ENCODE measurements around the gene B4GALNT2. TPM values are rescaled to one million over a fixed set of nuclear protein-coding genes. Genes with fewer than 3 reads are reported as not detected.

The B4GALNT2 gene
- total and polyA plus RNA-seq, 2 of the 8 experiments (the other 6 are each of a cell fraction or from before 2014, with no cell fraction given), result not detected

DNA sequence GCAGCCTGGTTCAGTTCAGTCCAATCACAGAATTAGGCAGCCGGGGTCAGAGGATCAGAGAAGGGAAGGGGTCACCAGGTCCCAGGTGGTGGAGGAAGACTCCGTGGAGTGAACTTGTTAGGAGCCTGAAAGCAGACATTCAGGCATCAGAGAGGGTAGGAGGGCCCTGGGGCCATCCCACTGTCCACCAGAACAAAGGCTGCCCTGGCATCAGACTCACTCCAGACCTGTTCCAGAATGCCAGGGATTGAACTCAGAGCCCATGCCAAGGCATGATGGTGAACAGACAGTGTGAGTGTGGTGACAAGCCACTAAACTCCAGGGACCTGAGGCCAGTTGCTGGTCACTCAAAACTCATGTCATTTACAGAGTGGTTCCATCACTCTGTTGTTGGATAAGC is 37.6 kb downstream of the B4GALNT2 start:
- Histone ChIP-seq H3K9me3 (ENCODE audit: insufficient read depth in 2 of 2, low read depth in 1 of 2, low read length in 1 of 2) (peaks cover under 1 to 8% of the 10 kb centered on the region in 2 experiments; a peak in 3 of 4 replicates), H2AK5ac (ENCODE audit: low read depth, low read length) (no peak overlapping the region), H3K56ac (replicated peaks; ENCODE audit: insufficient read length, low read depth, low read length) (no peak overlapping the region), H4K20me1 (replicated peaks in 1 of 2; ENCODE audit: control insufficient read depth in 1 of 2, insufficient read depth in 2 of 2, low read length in 2 of 2) (no peaks in the 10 kb centered on the region), H3K14ac (ENCODE audit: insufficient read length) (no peak overlapping the region), H2AFZ (ENCODE audit: low read length) (no peak overlapping the region), H2BK5ac (ENCODE audit: low read depth, low read length) (no peak overlapping the region), H2BK15ac (ENCODE audit: low read length) (no peak overlapping the region), H3K4me3 (ENCODE audit: extremely low read depth in 1 of 4, insufficient read depth in 2 of 4, low read depth in 3 of 4, low read length in 4 of 4) (no peak overlapping the region), H3K4ac (replicated peaks; ENCODE audit: insufficient read length, low read depth, low read length) (no peak overlapping the region), H4K5ac (ENCODE audit: insufficient read length, low read depth, low read length) (no peak overlapping the region), H3K79me1 (ENCODE audit: low read depth, low read length) (no peaks in the 10 kb centered on the region), H3K9ac (replicated peaks in 1 of 4; ENCODE audit: extremely low read depth in 1 of 4, low read depth in 3 of 4, low read length in 3 of 4) (no peak overlapping the region), H3K36me3 (ENCODE audit: control insufficient read depth in 2 of 4, insufficient read depth in 4 of 4, low read length in 3 of 4) (no peaks in the 10 kb centered on the region), H3K23me2 (ENCODE audit: low read depth, low read length) (no peaks in the 10 kb centered on the region), H3K4me2 (ENCODE audit: insufficient read depth in 1 of 2, low read depth in 2 of 2, low read length in 2 of 2) (no peak overlapping the region), H3K23ac (ENCODE audit: insufficient read length) (no peak overlapping the region), H3K4me1 (replicated peaks in 1 of 4; ENCODE audit: control insufficient read depth in 3 of 4, insufficient read depth in 4 of 4, low read length in 3 of 4) (no peaks in the 10 kb centered on the region), H2BK20ac (ENCODE audit: low read length) (no peak overlapping the region), H3K27me3 (replicated peaks in 1 of 4; ENCODE audit: control insufficient read depth in 3 of 4, extremely low read depth in 1 of 4, insufficient read depth in 3 of 4, low read length in 3 of 4) (peaks cover 0 to 3% (median 1%) of the 10 kb centered on the region in 4 experiments; a peak in 1 of 7 replicates), H4K91ac (replicated peaks; ENCODE audit: insufficient read length, low read length) (no peak overlapping the region), H3K27ac (ENCODE audit: low read depth, low read length) (no peak overlapping the region), H4K8ac (ENCODE audit: extremely low read depth, insufficient read depth, low read length) (no peak overlapping the region), H2BK120ac (replicated peaks; ENCODE audit: low read depth, low read length) (no peak overlapping the region), H3K18ac (ENCODE audit: extremely low read depth, low read length) (no peak overlapping the region), H2BK12ac (ENCODE audit: low read depth, low read length) (no peak overlapping the region), H3K79me2 (ENCODE audit: control insufficient read depth in 1 of 2, insufficient read depth in 2 of 2, low read length in 2 of 2) (no peaks in the 10 kb centered on the region)
- TF ChIP-seq TAF7 (optimal IDR thresholded peaks at IDR 0.05; ENCODE audit: borderline replicate concordance, low read depth, low read length) (no peak), CEBPB (IDR thresholded peaks at IDR 0.05; ENCODE audit: low read depth, low read length) (no peak), KDM5A (IDR thresholded peaks at IDR 0.05; ENCODE audit: low read length) (no peak)
- WGBS, 2 experiments (ENCODE audit: extremely low coverage in 1 of 2, insufficient coverage in 1 of 2, insufficient read length in 1 of 2, insufficient replicate concordance in 2 of 2, low coverage in 1 of 2, low lambda C conversion rate in 2 of 2, missing lambda C conversion rate in 1 of 2), result 84% methylated on average over 2 of the region's 2 CpGs; no CpG with 5 or more reads in 1 of the 2 experiments
- ChIA-PET CTCF (ENCODE audit: partially characterized antibody) (interaction anchor here (6.4 kb wide), 1 partner anchor 11 kb away, joined by 35 read pairs; no protein-coding TSS in a partner anchor), POLR2A (ENCODE audit: partially characterized antibody) (no interaction called here)
- DNase-seq (ENCODE audit: low read depth in 1 of 2, low spot score in 2 of 2) (no peak), FAIRE-seq (no peak)
